ENCODE data around the gene DMKN.

DNA sequence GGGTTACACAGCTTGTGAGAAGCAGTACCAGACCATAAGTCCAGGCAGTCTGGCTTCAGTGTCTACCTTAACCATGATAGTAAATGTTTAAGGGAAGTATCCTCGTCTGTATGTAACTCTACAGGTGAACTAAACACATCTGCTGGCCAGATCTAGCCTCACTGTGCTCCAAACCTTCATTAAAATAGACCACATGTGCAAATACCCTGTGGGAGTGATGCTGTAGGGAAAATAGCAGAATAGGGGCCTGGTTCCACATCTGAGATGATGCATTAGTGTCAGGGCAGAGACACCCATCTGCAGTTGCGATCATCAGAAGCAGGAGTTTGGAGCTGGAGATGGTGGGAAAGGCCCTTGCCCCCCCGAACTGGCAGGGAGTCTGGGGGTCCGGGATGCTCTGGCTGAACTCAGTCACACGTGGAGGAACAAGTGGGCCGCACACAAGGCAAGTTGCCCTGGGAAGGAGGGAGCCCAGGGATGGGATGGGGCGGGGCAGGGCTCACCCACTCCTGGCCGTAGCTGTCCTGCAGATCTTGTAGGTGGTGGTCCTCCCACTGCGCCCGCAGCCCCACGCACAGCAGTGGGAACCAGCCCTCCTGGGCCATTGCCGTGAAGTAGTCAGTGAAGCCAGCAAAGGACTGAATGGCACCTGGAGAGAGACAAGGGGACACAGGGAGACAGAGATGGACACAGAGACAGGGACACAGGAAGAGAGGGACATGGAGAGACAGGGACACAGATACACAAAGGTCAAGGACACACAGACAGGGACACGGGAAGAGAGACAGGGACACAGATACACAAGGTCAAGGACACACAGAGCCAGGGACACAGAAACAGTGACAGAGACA lies 39.3 kb upstream of the DMKN start:
- TF ChIP-seq, protein P1, sequence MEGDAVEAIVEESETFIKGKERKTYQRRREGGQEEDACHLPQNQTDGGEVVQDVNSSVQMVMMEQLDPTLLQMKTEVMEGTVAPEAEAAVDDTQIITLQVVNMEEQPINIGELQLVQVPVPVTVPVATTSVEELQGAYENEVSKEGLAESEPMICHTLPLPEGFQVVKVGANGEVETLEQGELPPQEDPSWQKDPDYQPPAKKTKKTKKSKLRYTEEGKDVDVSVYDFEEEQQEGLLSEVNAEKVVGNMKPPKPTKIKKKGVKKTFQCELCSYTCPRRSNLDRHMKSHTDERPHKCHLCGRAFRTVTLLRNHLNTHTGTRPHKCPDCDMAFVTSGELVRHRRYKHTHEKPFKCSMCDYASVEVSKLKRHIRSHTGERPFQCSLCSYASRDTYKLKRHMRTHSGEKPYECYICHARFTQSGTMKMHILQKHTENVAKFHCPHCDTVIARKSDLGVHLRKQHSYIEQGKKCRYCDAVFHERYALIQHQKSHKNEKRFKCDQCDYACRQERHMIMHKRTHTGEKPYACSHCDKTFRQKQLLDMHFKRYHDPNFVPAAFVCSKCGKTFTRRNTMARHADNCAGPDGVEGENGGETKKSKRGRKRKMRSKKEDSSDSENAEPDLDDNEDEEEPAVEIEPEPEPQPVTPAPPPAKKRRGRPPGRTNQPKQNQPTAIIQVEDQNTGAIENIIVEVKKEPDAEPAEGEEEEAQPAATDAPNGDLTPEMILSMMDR (IDR thresholded peaks at IDR 0.05) = no peak
- no peak for TF ChIP-seq POLR2A (IDR thresholded peaks at IDR 0.05)

All from transverse colon (tissue), 3 donors.